DLD1 (cell line): Measurements from ENCODE around the gene VTI1B.
"Not testable (repeated sequence)": the region's sequence is repeated elsewhere in the genome, so short reads cannot be mapped to it uniquely, and the experiment has no call there.

Source experiments
- in situ Hi-C: cut with HindIII; loops from 2 replicates; pipeline ENCODE4 v1.10.0; 2017; ENCODE audit warnings: low sequenced_read_pairs

The VTI1B gene, protein sequence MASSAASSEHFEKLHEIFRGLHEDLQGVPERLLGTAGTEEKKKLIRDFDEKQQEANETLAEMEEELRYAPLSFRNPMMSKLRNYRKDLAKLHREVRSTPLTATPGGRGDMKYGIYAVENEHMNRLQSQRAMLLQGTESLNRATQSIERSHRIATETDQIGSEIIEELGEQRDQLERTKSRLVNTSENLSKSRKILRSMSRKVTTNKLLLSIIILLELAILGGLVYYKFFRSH

DNA sequence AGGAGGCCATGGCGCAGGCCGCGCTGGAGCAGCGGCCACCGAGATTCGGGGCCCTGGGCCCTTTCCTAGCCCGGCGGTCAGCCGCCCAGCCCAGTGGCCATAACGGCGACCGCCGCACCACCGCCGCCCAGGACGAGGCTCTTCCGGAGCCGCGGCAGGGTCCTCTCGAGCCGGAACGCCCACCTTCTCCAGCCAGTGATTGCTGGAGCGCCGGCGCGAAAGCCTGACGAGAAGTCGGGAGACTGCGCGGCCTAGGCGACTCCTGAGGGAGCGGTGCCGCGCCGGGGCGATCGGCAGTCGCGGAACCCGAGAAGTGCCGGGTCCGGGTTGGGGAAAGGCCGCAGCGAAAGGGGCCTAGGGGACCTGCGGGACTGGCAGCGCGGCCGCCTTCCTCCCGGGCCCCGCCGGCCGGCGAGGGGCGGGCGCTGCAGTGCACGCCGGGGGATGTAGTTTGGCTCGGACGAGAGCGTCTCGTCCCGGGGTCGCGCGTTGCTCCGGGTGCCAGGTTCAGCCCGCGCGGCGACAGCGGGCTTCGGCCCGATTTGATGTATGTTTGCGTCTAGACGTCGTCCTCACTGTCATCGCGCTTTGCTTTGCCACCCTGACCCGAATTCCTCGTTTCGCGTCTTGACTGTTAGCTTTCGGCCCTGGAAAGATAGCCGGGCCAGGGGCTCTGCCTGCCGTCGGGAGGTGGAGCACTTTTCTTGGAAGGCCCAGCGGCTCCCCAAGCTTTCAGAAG is at the start of gene VTI1B:
Gene VTI1B, minus strand, starts transcription at position 153 of the 739 bp plus-strand sequence. Its CDS starts 143 bp downstream, at position 10.
- in situ Hi-C loops: no loop called here

DNA sequence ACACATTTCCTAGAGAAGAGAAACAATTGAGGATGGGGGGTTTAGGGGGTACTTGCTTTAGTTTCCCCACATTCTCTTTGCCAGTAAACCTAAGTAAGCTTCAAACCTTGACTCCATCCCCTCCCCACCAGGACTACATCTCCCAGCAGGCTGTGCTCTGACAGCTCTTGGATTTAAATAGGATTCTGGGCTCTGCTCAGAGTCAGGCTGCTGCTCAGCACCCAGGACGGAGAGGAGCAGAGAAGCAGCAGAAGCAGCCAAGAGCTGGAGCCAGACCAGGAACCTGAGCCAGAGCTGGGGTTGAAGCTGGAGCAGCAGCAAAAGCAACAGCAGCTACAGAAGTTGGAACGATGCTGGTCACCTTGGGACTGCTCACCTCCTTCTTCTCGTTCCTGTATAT is 47.9 kb upstream of the VTI1B start:
- in situ Hi-C loops: no loop called here

DNA sequence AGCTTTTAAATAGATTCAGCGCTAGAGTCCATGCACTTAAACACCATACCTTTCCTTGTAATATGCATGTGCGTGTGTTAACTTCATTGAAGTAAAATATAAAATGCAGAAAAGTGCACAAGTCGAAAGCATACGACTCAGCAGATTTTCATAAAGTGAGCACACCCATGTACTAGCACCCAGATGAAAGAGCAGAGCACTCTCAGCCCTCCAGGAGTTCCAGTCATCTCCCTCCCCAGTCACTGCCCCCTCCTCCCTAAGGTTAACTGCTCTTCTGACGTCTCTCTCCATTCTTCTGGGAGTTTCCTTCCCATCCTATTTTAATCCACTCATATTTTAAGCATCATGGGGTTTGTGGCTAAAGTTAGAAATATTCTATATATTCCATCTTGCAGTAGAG is 47.4 kb upstream of the VTI1B start:
- in situ Hi-C loops: no loop called here

DNA sequence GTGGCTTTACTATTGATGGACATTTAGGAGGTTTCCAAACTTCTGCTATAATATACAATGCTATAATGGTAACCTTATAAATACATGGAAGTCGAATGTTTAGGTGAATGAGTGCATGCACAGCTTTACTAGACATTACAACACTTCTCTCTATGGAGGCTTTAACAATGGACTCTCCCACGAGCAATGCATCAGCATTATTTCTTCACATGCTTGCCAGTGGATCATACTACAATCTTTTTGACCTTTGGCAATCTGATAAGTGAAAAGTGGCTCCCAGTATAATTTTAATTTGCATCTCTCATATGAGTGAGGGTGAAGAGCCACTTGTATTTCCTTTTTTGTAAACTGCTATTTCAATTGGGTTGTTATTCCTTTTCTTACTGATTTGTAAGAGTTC is 45.4 kb upstream of the VTI1B start:
- in situ Hi-C loops: no loop called here

DNA sequence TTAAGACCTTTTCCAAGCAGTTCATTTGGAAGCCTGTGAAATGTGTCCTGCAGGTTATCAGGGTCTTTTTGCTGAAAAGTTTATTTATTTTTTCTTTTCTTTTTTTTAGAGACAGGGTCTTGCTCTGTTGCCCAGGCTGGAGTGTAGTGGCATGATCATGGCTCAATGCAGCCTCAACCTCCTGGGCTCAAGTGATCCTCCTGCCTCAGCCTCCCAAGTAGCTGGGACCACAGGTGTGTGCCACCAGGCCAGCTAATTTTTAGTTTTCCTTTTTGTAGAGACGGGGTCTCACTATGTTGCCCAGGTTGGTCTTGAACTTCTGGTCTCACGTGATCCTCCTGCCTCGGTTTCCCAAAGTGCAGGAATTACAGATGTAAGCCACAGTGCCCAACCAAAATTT is 45.0 kb upstream of the VTI1B start:
- in situ Hi-C loops: not testable (repeated sequence)

DNA sequence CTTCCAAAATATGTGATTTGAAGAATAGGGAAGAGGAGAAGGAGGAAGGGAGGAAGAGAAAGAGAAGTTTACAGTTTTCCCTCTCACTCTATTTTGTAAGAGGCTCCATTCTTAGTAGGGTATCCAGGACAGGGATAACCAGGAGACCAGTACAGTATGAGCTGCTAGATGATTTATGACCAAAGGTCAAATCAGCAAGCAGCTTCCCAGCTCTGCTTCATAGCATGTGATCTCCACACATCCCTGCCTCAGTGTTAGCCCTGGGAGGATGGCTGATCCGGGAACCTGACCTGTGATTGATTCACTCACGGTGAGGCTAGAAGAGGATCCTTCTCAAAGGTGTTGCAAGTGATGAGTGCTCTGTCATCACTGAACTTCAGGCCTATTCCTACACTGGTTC is 43.8 kb upstream of the VTI1B start:
- in situ Hi-C loops: no loop called here

DNA sequence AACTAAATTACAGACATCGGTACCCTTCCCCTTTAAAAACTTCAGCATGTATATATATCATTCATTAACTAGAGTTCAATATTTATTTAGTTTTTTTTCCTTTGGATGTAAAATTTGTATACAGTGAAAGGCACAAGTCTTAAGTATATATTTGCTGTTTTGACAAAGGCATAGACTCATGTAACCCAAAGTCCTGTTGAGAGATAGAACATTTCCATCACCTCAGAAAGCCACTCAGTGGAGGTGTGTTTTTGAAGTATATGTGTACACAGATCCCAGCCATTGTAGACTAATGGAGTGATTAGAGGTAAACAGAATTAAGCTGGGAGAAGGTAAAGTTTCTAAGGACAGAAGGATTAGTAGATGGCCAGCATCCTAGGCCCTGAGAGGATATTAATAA is 42.6 kb upstream of the VTI1B start:
- in situ Hi-C loops: no loop called here

DNA sequence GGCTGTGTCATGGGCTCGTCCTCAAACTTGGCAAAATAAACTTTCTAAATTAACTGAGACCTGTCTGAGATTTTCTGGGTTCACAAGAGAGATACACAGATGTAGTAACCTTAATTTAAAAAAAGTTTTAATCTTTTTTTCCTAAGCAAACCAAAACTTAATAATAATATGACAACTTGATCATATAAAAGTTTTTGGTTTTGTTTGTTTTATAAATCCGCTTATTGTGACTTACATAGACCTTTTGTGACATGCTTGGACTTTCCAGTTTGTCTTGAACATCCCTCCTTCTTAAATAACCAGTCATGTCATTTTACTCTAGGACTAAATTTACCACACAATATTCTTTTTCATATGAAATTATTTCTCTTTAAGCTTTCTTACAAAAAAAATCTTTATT is 35.8 kb upstream of the VTI1B start:
- in situ Hi-C loops: no loop called here

DNA sequence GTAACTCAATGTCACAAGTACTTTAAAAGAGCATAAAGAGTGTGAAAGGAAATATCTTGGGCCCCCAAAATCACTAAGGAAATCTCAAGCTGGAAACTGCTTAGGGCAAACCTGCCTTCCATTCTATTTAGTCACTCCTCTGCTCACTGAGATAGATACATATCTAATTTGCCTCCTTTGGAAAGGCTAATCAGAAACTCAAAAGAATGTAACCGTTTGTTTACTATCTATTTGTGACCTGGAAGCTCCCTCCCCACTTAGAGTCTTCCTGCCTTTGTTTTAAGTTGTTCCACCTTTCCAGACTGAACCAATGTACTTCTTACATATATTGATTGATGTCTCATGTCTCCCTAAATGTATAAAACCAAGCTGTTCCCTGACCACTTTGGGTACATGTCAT is 35.4 kb upstream of the VTI1B start:
- in situ Hi-C loops: not testable (repeated sequence)

DNA sequence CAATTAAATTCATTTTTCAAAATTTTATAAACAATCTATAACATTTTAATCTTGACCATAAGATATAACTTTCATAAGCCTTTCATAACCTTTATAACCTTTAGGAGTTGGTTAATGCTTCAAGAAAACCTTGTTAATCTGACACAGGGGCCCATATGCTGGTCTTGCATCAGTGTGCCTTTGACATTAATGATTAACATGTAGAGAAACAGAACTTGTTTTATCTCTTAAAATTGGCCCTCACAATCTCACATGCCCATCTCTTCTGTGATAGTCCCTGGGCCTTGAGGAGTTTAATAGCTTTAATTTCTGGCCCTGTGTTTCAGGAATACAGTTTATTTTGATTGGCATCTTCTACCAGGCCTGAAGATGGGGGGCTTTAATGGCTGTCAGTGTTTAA is 34.9 kb upstream of the VTI1B start:
- in situ Hi-C loops: not testable (repeated sequence)

DNA sequence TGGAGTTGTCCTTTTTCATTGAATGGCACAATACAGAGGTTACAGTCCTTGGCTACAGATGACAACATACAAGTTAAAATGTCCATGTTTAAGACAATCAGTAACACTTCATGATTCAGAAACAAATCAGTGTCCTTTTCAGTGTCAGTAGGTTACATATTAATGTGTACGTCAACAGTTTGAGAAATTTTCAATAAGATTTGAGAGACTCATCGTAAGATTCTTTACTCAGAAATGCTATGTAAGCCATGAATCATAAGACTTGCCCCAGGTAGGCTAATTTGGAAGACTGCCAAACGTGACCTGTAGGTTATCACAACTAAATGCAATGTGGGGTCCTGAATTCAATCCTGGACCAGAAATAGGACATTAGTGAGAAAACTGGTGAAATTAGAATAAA is 30.8 kb upstream of the VTI1B start:
- in situ Hi-C loops: no loop called here

DNA sequence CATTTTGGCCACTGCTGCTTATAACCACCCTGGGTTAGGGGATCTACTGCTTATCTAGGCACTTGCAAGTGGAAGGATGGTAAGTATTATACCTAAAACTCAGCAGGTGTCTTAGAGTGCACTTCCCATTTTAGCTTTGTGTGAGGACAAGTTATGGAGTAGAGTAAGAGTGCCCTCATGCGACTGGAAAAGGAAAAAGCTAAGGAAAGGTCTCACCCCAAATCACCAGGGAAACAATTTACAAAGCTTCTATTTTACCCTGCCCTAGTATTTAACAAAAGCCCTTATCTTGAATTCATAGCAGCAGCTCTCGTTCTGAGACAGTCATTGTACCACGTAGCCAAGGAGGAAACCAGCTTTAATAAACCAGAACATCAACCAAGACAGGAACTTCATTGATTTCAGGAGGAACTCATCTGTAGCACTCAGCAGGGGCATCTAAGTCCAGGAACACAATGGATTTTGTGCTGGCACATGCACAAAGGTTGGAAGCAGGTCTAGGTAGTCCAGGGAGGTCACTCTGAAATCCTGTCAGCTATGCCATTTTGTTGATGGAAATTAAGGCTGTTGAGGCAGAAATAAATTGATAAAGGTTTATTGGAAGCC is 30.2 kb upstream of the VTI1B start:
- in situ Hi-C loops: no loop called here

DNA sequence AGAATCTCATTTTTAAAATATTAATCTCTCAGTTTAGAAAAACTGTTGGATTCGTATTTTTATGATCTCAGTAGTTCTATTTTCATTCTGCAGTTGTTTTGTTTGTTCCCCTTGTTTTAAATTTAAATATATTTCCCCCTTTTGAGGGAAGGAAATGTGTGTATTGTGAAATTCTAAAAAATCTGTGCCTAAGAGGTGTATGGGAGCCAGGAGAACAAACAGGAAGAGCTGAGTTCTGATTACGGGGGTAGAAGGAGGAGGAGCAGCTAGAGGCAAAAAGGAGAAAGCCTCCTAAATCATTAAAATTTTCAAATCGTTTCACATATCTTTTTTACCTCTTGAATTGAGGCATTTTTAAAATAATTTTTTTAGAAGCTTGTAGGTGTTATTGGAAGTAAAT is 29.6 kb upstream of the VTI1B start:
- in situ Hi-C loops: no loop called here

DNA sequence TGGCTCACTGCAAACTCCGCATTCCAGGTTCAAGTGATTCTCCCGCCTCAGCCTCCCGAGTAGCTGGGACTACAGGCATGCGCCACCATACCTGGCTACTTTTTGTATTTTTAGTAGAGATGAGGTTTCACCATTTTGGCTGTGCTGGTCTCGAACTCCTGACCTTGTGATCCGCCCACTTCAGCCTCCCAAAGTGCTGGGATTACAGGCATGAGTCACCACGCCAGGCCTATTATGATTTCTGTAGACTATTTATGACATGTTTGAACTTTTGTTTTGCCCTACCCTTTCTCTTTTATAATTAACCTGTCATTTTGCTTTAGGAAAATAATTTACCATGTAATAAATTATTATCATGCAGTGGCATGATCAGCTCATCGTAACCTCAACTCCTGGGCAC is 27.1 kb upstream of the VTI1B start, which contains the start of gene RDH12:
Gene RDH12, plus strand, starts transcription at position 395 of the 400 bp plus-strand sequence. CDS start 20,757 bp downstream, outside the sequence.
- in situ Hi-C loops: not testable (repeated sequence)

DNA sequence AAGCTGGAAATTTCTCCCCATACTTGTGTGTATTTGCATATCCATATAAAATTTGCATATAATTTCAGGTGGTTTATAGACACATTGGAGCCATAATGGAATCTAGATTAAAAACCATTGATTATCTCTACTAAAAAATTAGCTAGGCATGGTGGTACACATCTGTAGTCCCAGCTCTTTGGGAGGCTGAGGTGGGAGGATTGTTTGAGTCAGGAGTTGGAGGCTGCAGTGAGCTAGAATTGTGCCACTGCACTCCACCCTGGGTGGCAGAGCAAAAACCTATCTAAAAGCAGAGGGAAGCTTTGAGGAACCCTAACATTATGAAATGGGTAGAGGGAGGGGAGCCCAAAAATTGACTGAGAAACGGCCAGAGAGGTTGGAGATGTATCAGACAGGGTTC is 23.7 kb upstream of the VTI1B start:
- in situ Hi-C loops: no loop called here

DNA sequence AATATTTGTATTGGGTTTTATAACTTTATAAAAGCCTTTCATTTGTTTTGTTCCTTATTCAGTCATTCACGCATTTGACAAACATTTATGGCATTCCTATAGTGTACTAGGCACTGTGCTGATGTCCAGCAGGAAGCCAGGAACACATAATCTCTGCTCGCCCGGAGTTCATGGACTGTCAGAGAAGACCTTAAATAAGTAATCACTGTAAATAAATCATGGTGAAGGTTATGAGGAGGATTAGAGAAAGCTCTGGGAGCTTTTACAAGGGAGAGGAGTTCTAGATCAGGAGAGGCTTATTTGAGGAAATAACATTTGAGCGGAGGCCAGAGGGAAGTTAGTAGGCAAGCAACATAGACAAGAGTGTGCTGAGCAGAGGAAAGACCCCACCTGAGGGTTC is 22.6 kb upstream of the VTI1B start:
- in situ Hi-C loops: no loop called here

DNA sequence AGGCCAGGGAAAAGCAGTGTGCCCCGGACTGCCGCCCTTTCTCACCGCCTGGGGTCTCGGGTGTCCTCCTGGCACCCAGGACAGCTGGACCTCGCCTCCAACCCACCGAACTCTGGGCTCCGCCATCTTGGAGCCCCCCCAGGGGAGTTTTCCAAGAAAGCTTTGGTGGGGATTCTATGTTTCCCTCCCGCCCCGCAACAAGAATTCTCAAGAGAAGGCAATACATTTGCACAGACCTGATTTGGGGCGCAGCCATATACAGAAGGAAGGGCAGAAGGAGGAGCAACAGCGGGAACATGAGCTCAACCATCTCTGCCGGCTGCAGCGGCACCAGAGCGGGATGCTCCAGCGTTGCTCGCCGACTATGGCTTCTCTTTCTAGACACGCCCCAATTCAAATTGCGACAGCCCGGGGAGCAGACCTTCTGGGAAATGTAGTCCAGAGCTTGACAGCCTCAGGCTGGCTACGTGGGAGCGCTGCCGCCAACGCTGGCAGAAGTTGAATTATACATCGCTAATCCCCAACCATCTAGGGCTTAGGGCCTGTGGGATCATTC is 21.0 kb upstream of the VTI1B start, which contains the start of gene RDH11:
Gene RDH11, minus strand, starts transcription at position 371 of the 556 bp plus-strand sequence. Its CDS starts 61 bp downstream, at position 310.
- in situ Hi-C loops: no loop called here

DNA sequence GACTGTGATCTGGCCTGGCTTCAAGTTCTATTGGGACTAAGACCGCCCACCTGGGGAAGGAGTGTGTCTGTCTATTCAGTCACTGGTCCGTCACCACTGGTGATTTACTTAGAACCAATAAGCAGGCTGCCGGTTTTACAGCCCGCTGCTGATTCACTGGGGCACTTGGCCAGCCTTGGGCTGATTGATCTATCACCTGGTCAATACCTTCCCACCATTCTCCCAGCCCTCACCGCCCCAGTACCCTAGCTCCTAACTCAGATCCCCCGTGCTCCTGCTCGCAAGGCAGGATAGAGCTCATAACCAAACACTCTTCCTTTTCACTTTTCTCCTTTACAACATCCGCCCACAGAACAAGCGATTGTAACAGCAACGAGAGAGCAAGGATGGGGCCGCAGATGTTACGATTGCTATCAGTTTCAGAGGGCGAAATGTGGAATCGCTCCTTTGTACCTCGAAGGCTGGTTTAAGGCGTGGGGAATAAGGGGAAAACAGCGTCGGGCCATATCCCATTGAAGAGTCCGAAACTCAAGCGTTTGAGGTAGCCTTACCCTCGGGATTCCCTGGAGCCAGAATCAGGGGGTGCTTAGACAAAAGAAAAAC is 20.5 kb upstream of the VTI1B start:
- in situ Hi-C loops: no loop called here

DNA sequence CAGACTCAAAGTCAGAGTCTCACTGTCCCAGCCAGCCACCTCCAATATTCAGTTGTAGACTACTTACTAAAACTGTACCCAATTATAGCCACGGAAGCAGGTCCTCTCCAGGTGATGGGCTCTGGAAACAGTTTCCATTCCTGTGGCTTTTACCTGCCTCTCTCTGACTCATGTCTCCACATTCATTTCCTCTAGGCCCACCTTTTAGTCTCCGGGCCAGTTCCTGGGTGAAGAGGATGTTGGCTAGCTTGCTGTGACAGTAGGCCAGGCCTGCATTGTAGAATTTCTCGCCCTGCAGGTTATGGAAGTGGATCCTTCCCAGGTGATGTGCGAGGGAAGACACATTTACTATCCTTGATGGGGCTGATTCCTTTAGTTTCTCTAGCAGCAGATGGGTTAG is 15.6 kb upstream of the VTI1B start:
- in situ Hi-C loops: no loop called here

DNA sequence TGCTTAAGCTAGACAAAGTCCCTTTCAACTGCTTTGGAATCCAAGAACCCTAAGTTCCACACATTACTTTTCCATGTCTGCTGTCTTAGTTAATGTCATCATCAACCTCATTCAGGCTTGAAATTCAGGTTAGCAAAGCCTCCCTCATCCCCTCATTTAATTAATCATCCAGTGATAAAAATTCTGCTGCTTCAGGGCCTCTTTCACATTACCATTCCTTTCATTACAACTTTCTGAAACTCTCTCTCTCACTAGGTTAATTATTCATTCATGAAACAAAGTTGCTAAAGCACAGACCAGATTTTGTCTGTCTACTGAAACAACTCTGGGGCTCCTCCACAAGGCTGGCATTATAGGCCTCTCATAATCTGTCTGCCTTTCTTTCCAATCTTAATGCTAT is 9.4 kb upstream of the VTI1B start:
- in situ Hi-C loops: no loop called here

DNA sequence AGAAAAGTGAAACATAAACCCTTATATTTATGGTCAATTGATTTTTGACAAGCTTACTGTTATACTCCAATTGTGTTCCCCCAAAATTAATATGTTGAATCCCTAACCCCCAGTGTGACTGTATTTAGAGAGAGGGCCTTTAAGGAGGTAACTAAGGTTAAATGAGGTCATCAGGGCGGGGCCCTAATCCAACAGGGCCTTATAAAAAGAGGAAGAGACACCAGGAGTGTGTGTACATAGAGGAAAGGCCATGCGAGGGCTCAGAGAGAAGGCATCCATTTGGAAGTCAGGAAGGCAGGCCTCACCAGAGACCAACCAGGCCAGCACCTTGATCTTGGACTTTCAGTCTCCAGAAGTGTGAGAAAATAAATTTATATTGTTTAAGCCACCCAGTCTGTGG is 6.5 kb upstream of the VTI1B start:
- in situ Hi-C loops: no loop called here
